NB4 (cell line): ENCODE measurements around the gene HDAC4.
A peak's percentile ranks its signal among the peaks of the same experiment; 100 is the strongest.

Experiments
- DNase-seq: peaks from one replicate; pipeline ENCODE4 v3.0.0; 2010; ENCODE audit warnings: low read depth
- H3K4me3 ChIP-seq: one replicate; pipeline ENCODE4 v1.5.1; 2011; ENCODE audit warnings: mild to moderate bottlenecking, low read depth, low read length, moderate library complexity
- MAX ChIP-seq: IDR thresholded peaks from 2 replicates; pipeline ENCODE4 v1.6.1; 2011; ENCODE audit warnings: low read depth, low read length
- MYC ChIP-seq: IDR thresholded peaks from 2 replicates; pipeline ENCODE4 v1.6.1; 2011; ENCODE audit warnings: low read depth, low read length
- POLR2A ChIP-seq: IDR thresholded peaks from 2 replicates; pipeline ENCODE4 v1.6.1; 2011; ENCODE audit warnings: mild to moderate bottlenecking; ENCODE audit not compliant: insufficient read length; ENCODE audit errors: extremely low read depth
- TF ChIP-seq, protein P1 (sequence below): IDR thresholded peaks from one replicate; pipeline ENCODE4 v1.5.1; 2012; ENCODE audit warnings: low read depth, low read length

HDAC4 gene

GRCh38 chr2:239409976-239410375, 9.2 kb upstream of the HDAC4 start:
- no peak for TF ChIP-seq MYC
- no peak for TF ChIP-seq MAX
- no peak for TF ChIP-seq POLR2A
- TF ChIP-seq, protein P1, sequence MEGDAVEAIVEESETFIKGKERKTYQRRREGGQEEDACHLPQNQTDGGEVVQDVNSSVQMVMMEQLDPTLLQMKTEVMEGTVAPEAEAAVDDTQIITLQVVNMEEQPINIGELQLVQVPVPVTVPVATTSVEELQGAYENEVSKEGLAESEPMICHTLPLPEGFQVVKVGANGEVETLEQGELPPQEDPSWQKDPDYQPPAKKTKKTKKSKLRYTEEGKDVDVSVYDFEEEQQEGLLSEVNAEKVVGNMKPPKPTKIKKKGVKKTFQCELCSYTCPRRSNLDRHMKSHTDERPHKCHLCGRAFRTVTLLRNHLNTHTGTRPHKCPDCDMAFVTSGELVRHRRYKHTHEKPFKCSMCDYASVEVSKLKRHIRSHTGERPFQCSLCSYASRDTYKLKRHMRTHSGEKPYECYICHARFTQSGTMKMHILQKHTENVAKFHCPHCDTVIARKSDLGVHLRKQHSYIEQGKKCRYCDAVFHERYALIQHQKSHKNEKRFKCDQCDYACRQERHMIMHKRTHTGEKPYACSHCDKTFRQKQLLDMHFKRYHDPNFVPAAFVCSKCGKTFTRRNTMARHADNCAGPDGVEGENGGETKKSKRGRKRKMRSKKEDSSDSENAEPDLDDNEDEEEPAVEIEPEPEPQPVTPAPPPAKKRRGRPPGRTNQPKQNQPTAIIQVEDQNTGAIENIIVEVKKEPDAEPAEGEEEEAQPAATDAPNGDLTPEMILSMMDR: no peak
- DNase-seq: no peak

DNA sequence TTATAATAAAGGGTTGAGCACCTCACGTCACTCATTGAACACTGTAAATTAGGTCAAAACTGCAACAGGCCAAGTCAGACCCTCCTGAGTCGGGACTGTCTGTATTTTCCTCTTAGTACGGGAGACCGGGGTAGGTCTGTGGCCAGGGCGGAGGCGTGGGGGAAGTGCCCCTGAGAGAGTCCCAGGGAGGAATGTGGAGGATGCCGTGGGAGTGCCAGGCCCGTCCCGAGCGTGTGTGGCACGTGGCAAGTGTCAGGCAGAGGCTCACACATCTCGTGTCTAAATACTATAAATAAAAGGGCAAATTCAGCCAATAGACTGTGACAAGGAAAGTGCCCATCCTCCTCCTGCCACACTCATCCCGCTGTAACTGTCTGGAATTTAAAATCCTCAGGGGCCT, 6.3 kb upstream of the HDAC4 start:
- TF ChIP-seq MYC: no peak
- TF ChIP-seq POLR2A: no peak
- TF ChIP-seq MAX: no peak
- TF ChIP-seq, protein P1: no peak
- no peak overlapping the region for H3K4me3 ChIP-seq
- DNase-seq: no peak

More at GRCh38 chr2:239409976-239410375, 9.2 kb upstream of the HDAC4 start:
- no peak overlapping the region for H3K4me3 ChIP-seq

DNA sequence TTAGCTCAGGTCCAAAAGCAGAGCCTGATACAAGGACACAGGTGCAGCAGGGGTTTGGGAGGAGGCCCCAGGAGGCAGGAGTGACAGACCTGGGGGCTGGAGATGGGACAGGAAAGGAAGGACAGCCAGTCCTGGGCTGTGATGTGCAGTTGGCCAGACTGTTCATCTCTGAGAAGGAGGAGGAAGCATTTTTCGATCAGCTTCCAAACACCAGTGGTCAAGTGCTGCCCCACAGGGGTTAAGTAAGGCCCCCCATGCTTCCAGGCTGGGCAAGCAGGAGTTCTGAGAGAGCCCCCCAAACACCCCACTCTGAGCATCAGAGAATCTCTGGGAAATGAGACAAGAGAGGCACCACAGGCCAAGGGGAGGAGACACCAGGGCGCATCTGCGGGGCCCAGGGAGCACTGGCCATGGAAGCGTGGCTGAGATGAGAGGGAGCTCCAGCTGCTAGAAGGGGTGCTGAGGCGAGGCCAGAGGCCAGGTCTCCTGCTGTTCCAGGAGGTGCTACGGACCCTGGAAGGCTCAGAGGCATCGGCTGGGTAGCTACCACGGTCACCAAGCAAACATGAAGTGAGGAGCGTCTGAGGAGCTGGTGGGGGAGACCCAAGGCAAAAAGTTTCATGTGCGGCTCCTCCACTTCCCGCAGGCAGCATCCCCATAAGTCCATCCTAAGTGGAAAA, 5.6 kb upstream of the HDAC4 start:
- DNase-seq: no peak
- TF ChIP-seq MYC (no peak), POLR2A (no peak), MAX (no peak)
- H3K4me3 ChIP-seq: no peak overlapping the region

DNA sequence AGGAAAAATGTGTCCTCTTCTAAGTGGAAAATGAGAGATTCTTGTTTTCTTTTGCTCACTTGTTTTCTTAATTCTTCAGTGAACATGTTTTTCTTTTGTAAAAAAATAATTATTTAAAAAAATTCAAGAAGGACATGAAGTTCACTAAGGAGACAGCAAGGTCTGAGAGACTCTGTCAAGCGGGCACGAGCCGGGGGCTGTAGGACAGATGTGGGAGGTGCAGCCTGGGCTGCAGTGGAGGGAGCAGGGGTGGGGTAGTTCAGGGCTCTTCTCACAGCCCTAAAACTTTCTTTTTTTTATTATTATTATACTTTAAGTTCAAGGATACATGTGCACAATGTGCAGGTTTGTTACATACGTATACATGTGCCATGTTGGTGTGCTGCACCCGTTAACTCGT, 4.3 kb upstream of the HDAC4 start:
- no peak for DNase-seq
- no peak overlapping the region for H3K4me3 ChIP-seq
- TF ChIP-seq MYC (no peak), POLR2A (no peak), MAX (no peak)
- TF ChIP-seq, protein P1: no peak

- no peak for TF ChIP-seq POLR2A
- TF ChIP-seq, protein P1: no peak
- no peak for TF ChIP-seq MAX
- TF ChIP-seq MYC: no peak
- H3K4me3 ChIP-seq: peak overlapping the region; percentile 76
- DNase-seq: peak; percentile 32
Observed at GRCh38 chr2:239402666-239403065, 1.8 kb upstream of the HDAC4 start.

- TF ChIP-seq, protein P1: no peak
- TF ChIP-seq MAX (no peak), MYC (no peak), POLR2A (no peak)
Observed at GRCh38 chr2:239401881-239402233, 1.0 kb upstream of the HDAC4 start.

More at GRCh38 chr2:239401881-239402233, 1.0 kb upstream of the HDAC4 start:
- no peak for DNase-seq
- H3K4me3 ChIP-seq: peak overlapping the region; percentile 76
